DOHH2 (cell line): ENCODE results near the gene PCDHB13.
"Not testable (repeated sequence)": the region's sequence is repeated elsewhere in the genome, so short reads cannot be mapped to it uniquely, and the experiment has no call there.

Experiments used
- H3F3A ChIP-seq: fragments of 200-600 bp; sonication (generic), shearing (Covaris generic); 2 replicates; pipeline ENCODE4 v1.6.0; 2016; ENCODE audit warnings: antibody characterized with exemption, mild to moderate bottlenecking; ENCODE audit not compliant: control insufficient read depth, insufficient read depth
- H3K27ac ChIP-seq: fragments of 200-600 bp; sonication (generic); 2 replicates; pipeline ENCODE4 v1.5.1; 2014; ENCODE audit warnings: low read depth, mild to moderate bottlenecking, low read length, moderate library complexity
- H3K27me3 ChIP-seq: fragments of 200-600 bp; sonication (generic); 2 replicates; pipeline ENCODE4 v1.6.1; 2014; ENCODE audit warnings: mild to moderate bottlenecking, low read length, mixed read lengths; ENCODE audit not compliant: control insufficient read depth
- H3K36me3 ChIP-seq: fragments of 200-600 bp; sonication (generic); 2 replicates; pipeline ENCODE4 v1.6.1; 2014; ENCODE audit warnings: mild to moderate bottlenecking, low read length, moderate library complexity, mixed read lengths; ENCODE audit not compliant: control insufficient read depth
- H3K4me1 ChIP-seq: fragments of 200-600 bp; sonication (generic); 2 replicates; pipeline ENCODE4 v1.6.1; 2014; ENCODE audit warnings: mild to moderate bottlenecking, low read length, mixed read lengths; ENCODE audit not compliant: control insufficient read depth
- H3K4me2 ChIP-seq: fragments of 200-600 bp; sonication (generic); 2 replicates; pipeline ENCODE4 v1.6.0; 2014; ENCODE audit warnings: mild to moderate bottlenecking, low read length, moderate library complexity
- H3K4me3 ChIP-seq: fragments of 200-600 bp; sonication (generic); 2 replicates; pipeline ENCODE4 v1.5.1; 2014; ENCODE audit warnings: mild to moderate bottlenecking, low read length, mixed read lengths
- H3K79me2 ChIP-seq: fragments of 200-600 bp; sonication (generic); 2 replicates; pipeline ENCODE4 v1.6.1; 2014; ENCODE audit warnings: mild to moderate bottlenecking, low read length, mixed read lengths; ENCODE audit not compliant: control insufficient read depth
- H3K9me2 ChIP-seq: fragments of 200-600 bp; sonication (generic); replicated peaks from 2 replicates; pipeline ENCODE4 v1.6.1; 2014; ENCODE audit warnings: mild to moderate bottlenecking, low read length, mixed read lengths; ENCODE audit not compliant: control insufficient read depth
- H3K9me3 ChIP-seq: fragments of 200-600 bp; sonication (generic); 2 replicates; pipeline ENCODE4 v1.6.1; 2014; ENCODE audit warnings: antibody characterized with exemption, low read length, mixed read lengths; ENCODE audit not compliant: control insufficient read depth, insufficient read depth
- H4K20me1 ChIP-seq: fragments of 200-600 bp; sonication (generic); 2 replicates; pipeline ENCODE4 v1.6.0; 2014; ENCODE audit warnings: low read depth, mild to moderate bottlenecking, antibody characterized with exemption, low read length, moderate library complexity; ENCODE audit not compliant: control insufficient read depth, insufficient read depth
- CTCF ChIP-seq: fragments of 200-600 bp; sonication (generic); IDR thresholded peaks from one replicate; pipeline ENCODE4 v1.5.1; 2014; ENCODE audit warnings: antibody characterized with exemption, mild to moderate bottlenecking, low read depth, low read length; ENCODE audit not compliant: poor library complexity, severe bottlenecking
- EZH2phosphoT487 ChIP-seq: fragments of 200-600 bp; sonication (generic); IDR thresholded peaks from 2 replicates; pipeline ENCODE4 v1.6.1; 2017; ENCODE audit warnings: borderline replicate concordance, mild to moderate bottlenecking, antibody characterized with exemption, low read length, moderate library complexity, mixed read lengths

PCDHB13 gene

GRCh38 chr5:141175933-141176332 is 37.8 kb upstream of the PCDHB13 start:
- TF ChIP-seq EZH2phosphoT487 (no peak), CTCF (no peak)
- H3K9me3 ChIP-seq = no peaks in the 10 kb centered on the region
- no peak overlapping the region for H3K4me2 ChIP-seq
- H4K20me1 ChIP-seq = no peaks in the 10 kb centered on the region
- H3K4me1 ChIP-seq = no peaks in the 10 kb centered on the region
- no peaks in the 10 kb centered on the region for H3F3A ChIP-seq
- H3K4me3 ChIP-seq = no peak overlapping the region
- no peaks in the 10 kb centered on the region for H3K9me2 ChIP-seq
- no peaks in the 10 kb centered on the region for H3K36me3 ChIP-seq
- H3K79me2 ChIP-seq = no peaks in the 10 kb centered on the region
- no peaks in the 10 kb centered on the region for H3K27me3 ChIP-seq
- no peak overlapping the region for H3K27ac ChIP-seq

- H3K27me3 ChIP-seq, H3K27ac ChIP-seq, H3K9me2 ChIP-seq, H3K4me1 ChIP-seq, H3K9me3 ChIP-seq, H3K79me2 ChIP-seq, H4K20me1 ChIP-seq, H3K36me3 ChIP-seq, H3K4me3 ChIP-seq, H3F3A ChIP-seq, H3K4me2 ChIP-seq: not testable (repeated sequence)
Observed at GRCh38 chr5:141177577-141178191, 36.0 kb upstream of the PCDHB13 start, which contains the start of gene PCDHB8. TSS of gene PCDHB8 (plus strand) at chr5:141177790. CDS start at chr5:141178035, 245 bp downstream.

- not testable (repeated sequence) for H3K4me2 ChIP-seq, H3K9me3 ChIP-seq, H3K36me3 ChIP-seq, H3K4me1 ChIP-seq, H3K79me2 ChIP-seq, H3K27ac ChIP-seq, H3K9me2 ChIP-seq, H3K27me3 ChIP-seq, H4K20me1 ChIP-seq, H3F3A ChIP-seq, H3K4me3 ChIP-seq
Observed at GRCh38 chr5:141179371-141179770, 34.3 kb upstream of the PCDHB13 start.

GRCh38 chr5:141179876-141180275 is 33.8 kb upstream of the PCDHB13 start:
- not testable (repeated sequence) for H4K20me1 ChIP-seq, H3K36me3 ChIP-seq, H3K79me2 ChIP-seq, H3K27ac ChIP-seq, H3K4me2 ChIP-seq, H3K9me2 ChIP-seq, H3K9me3 ChIP-seq, H3K4me1 ChIP-seq, H3K4me3 ChIP-seq, H3K27me3 ChIP-seq, H3F3A ChIP-seq

GRCh38 chr5:141180313-141180712 is 33.4 kb upstream of the PCDHB13 start:
- TF ChIP-seq EZH2phosphoT487 (no peak), CTCF (no peak)
- H3K79me2 ChIP-seq = no peaks in the 10 kb centered on the region
- H3K27me3 ChIP-seq = no peaks in the 10 kb centered on the region
- no peaks in the 10 kb centered on the region for H3K9me3 ChIP-seq
- H3K4me2 ChIP-seq = no peak overlapping the region
- H3K4me3 ChIP-seq = no peak overlapping the region
- no peaks in the 10 kb centered on the region for H3K36me3 ChIP-seq
- no peak overlapping the region for H3K27ac ChIP-seq
- no peaks in the 10 kb centered on the region for H3F3A ChIP-seq
- no peaks in the 10 kb centered on the region for H4K20me1 ChIP-seq
- H3K9me2 ChIP-seq = no peaks in the 10 kb centered on the region
- H3K4me1 ChIP-seq = no peaks in the 10 kb centered on the region
